Glutamatergic neuron (in vitro differentiated cells): ENCODE results near the gene CYP1A2. TPM values are rescaled to one million over a fixed set of nuclear protein-coding genes. Genes with fewer than 3 reads are reported as not detected.

Experiments
- DNase-seq: peaks from one replicate; pipeline ENCODE4 v3.0.0; 2022
- H3K27ac Mint-ChIP-seq: one replicate; pipeline ENCODE4 v1.8.0; 2020; ENCODE audit warnings: mild to moderate bottlenecking, mixed read lengths, inconsistent platforms; ENCODE audit not compliant: unreplicated experiment
- H3K27me3 Mint-ChIP-seq: one replicate; pipeline ENCODE4 v1.8.0; 2020; ENCODE audit warnings: mild to moderate bottlenecking, moderate library complexity, mixed read lengths, inconsistent platforms; ENCODE audit not compliant: unreplicated experiment
- H3K36me3 Mint-ChIP-seq: one replicate; pipeline ENCODE4 v1.8.0; 2020; ENCODE audit warnings: mild to moderate bottlenecking, mixed read lengths, inconsistent platforms; ENCODE audit not compliant: unreplicated experiment
- H3K4me1 Mint-ChIP-seq: one replicate; pipeline ENCODE4 v1.8.0; 2020; ENCODE audit warnings: mild to moderate bottlenecking, low read depth, mixed read lengths, inconsistent platforms; ENCODE audit not compliant: unreplicated experiment
- H3K4me3 Mint-ChIP-seq: one replicate; pipeline ENCODE4 v1.8.0; 2020; ENCODE audit warnings: mild to moderate bottlenecking, mixed read lengths, inconsistent platforms; ENCODE audit not compliant: unreplicated experiment
- H3K9me3 Mint-ChIP-seq: one replicate; pipeline ENCODE4 v1.8.0; 2020; ENCODE audit warnings: mild to moderate bottlenecking, moderate library complexity, mixed read lengths, inconsistent platforms; ENCODE audit not compliant: unreplicated experiment
- CTCF ChIP-seq: fragments of 200-600 bp; sonication (generic); IDR thresholded peaks from one replicate; pipeline ENCODE4 v1.5.0; 2021; ENCODE audit not compliant: partially characterized antibody, unreplicated experiment
- total RNA-seq: library from RNA; stranded (reverse); fragmentation: NEBNext Ultra II Directional; extraction: Animal tissue kit (Norgen Biotek cat#: 25700); gene quantifications from one replicate; pipeline ENCODE4 v1.2.1, GENCODE V29; 2021; ENCODE audit not compliant: unreplicated experiment

CYP1A2 gene
- total RNA-seq, 1 donor from 2014 or later = not detected

- H3K27me3 Mint-ChIP-seq = peaks cover 4% of the 10 kb centered on the region
- DNase-seq = peak; percentile 79
- H3K9me3 Mint-ChIP-seq = peaks cover 4% of the 10 kb centered on the region
- no peak overlapping the region for H3K4me3 Mint-ChIP-seq
- H3K27ac Mint-ChIP-seq = no peak overlapping the region
- peak; percentile 95 for TF ChIP-seq CTCF
- H3K4me1 Mint-ChIP-seq = no peaks in the 10 kb centered on the region
- peaks cover 6% of the 10 kb centered on the region for H3K36me3 Mint-ChIP-seq
These were observed 51.4 kb downstream of the CYP1A2 start for GRCh38 chr15:74799856-74800558.

- TF ChIP-seq CTCF = no peak
- no peak for DNase-seq
- Mint-ChIP-seq H3K9me3 (peaks cover 4% of the 10 kb centered on the region), H3K4me3 (no peak overlapping the region), H3K4me1 (no peaks in the 10 kb centered on the region), H3K27me3 (peaks cover 5% of the 10 kb centered on the region), H3K27ac (no peak overlapping the region), H3K36me3 (peaks cover 6% of the 10 kb centered on the region)
These were observed 52.0 kb downstream of the CYP1A2 start for GRCh38 chr15:74800559-74801094.

DNA sequence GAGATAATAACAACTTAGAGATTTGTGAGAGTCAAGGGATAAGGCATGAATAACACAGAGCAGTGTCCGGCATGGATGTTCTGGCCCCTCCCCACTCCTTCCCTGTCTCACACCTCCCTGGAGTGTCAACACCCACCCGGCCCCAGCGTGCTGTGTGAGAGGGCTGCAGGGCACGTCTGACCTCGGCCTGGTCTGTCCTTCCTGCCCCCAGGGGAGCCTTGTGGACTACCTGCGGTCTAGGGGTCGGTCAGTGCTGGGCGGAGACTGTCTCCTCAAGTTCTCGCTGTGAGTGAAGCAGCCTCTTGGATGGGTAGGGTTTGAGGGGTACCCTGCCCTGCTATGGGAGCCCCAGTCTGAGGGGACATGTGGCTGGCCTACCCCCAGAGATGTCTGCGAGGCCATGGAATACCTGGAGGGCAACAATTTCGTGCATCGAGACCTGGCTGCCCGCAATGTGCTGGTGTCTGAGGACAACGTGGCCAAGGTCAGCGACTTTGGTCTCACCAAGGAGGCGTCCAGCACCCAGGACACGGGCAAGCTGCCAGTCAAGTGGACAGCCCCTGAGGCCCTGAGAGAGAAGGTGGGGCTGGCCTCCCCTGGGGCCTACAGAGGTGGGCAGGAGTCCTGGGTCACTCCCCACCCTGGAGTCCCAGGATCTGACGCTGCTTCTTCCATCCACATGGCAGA, 52.8 kb downstream of the CYP1A2 start:
- Mint-ChIP-seq H3K4me3 (no peak overlapping the region), H3K9me3 (peaks cover 4% of the 10 kb centered on the region), H3K4me1 (no peaks in the 10 kb centered on the region), H3K27me3 (peaks cover 6% of the 10 kb centered on the region), H3K27ac (no peak overlapping the region), H3K36me3 (peaks cover 6% of the 10 kb centered on the region)
- no peak for DNase-seq
- no peak for TF ChIP-seq CTCF

- Mint-ChIP-seq H3K9me3 (peaks cover 4% of the 10 kb centered on the region), H3K27me3 (peaks cover 6% of the 10 kb centered on the region), H3K4me1 (no peaks in the 10 kb centered on the region), H3K36me3 (peaks cover 6% of the 10 kb centered on the region), H3K27ac (no peak overlapping the region), H3K4me3 (no peak overlapping the region)
- DNase-seq = no peak
- TF ChIP-seq CTCF = no peak
These were observed 53.6 kb downstream of the CYP1A2 start for GRCh38 chr15:74802290-74802689.
